A549 (cell line): ENCODE results near the gene DDX49.

Experiments used
- JUNB ChIP-seq: fragments of >200 bp; sonication (Bioruptor Twin); formaldehyde crosslinking; IDR thresholded peaks from 2 replicates; pipeline ENCODE4 v1.6.1; 2016
- POLR2A ChIP-seq: IDR thresholded peaks from 2 replicates; pipeline ENCODE4 v1.6.1; 2012; ENCODE audit warnings: mild to moderate bottlenecking, low read length
- RFX5 ChIP-seq: fragments of 450-650 bp; IDR thresholded peaks from 2 replicates; pipeline ENCODE4 v1.7.1; 2014; ENCODE audit warnings: antibody characterized with exemption, mild to moderate bottlenecking, moderate library complexity
- RNF2 ChIP-seq: fragments of 200-600 bp; sonication (generic); IDR thresholded peaks from 2 replicates; pipeline ENCODE4 v1.6.1; 2016; ENCODE audit warnings: low read depth, mild to moderate bottlenecking, antibody characterized with exemption, moderate library complexity, borderline replicate concordance

DNA sequence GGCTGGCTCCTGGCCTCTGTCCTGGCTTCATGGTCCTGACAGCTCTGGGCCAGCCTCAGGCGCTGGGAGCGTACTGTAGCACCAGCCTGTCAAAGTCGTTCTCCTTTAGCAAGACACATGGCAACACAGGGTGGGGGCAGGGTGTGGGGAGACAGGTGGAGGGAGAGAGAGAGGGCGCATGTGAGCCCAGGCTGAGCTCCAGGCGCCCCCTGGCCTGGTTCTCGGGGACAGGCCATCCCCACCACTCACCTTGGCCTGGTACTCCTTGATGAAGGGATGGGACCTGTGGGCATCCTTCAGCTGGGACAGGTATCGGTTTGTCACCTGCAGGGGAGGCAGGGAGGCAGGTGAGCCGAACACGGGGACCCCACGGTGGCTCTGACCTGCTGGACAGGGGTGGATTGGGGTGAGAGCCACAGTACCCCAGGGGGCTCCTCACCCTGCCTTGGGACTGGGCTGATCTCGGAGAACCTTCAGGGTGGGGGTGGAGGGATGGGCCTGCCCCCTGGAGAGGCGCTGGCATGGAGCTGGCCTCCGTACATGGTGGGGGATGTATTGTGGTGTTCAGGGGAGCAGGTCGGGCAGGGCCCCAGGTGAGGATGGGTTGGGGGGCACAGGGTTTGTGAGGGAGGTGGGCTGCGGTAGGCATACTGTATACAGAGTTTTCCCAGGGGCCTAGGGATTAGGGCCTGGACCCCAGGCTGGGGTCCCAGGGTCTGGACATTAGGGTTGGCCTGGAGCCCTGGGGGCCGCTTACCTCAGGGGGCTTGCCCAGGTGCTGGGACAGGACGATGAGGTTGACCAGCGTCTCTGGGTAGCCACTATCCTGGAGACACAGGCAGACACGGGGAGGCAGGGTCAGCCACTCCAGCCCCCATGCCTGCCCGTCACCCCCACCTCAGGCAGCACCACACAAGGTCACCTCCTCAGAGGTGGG lies 19.6 kb upstream of the DDX49 start:
- TF ChIP-seq RFX5 (no peak), POLR2A (no peak), JUNB (no peak), RNF2 (no peak)
